Activated CD8-positive, alpha-beta memory T cell treated with anti-CD3 and anti-CD28 coated beads for 24 hours (primary cell): ENCODE data around the gene MIGA1.
"Not testable (repeated sequence)": the region's sequence is repeated elsewhere in the genome, so short reads cannot be mapped to it uniquely, and the experiment has no call there.

Source experiments
- DNase-seq: peaks from one replicate; pipeline ENCODE4 v3.0.0-alpha.2; 2020

Gene MIGA1

GRCh38 chr1:77797991-77798390 lies 18.5 kb downstream of the MIGA1 start:
- DNase-seq = no peak

GRCh38 chr1:77802026-77802425 lies 22.6 kb downstream of the MIGA1 start:
- DNase-seq = no peak

GRCh38 chr1:77803371-77803770 lies 23.9 kb downstream of the MIGA1 start:
- DNase-seq = no peak

GRCh38 chr1:77809787-77810462 lies 30.5 kb downstream of the MIGA1 start:
- not testable (repeated sequence) for DNase-seq

GRCh38 chr1:77811589-77811988 lies 32.1 kb downstream of the MIGA1 start:
- DNase-seq = not testable (repeated sequence)

- DNase-seq = no peak
Measured at GRCh38 chr1:77817368-77818209, 38.1 kb downstream of the MIGA1 start.

- DNase-seq = no peak
Measured at GRCh38 chr1:77820121-77820520, 40.7 kb downstream of the MIGA1 start.

- DNase-seq = no peak
Measured at GRCh38 chr1:77824079-77824478, 44.6 kb downstream of the MIGA1 start.

- DNase-seq = no peak
Measured at GRCh38 chr1:77824694-77825093, 45.2 kb downstream of the MIGA1 start.

- DNase-seq = no peak
Measured at GRCh38 chr1:77825131-77825709, 45.8 kb downstream of the MIGA1 start.

- not testable (repeated sequence) for DNase-seq
Measured at GRCh38 chr1:77826851-77827250, 47.4 kb downstream of the MIGA1 start.

GRCh38 chr1:77828098-77828497 lies 48.6 kb downstream of the MIGA1 start:
- DNase-seq = no peak

GRCh38 chr1:77829851-77830250 lies 50.4 kb downstream of the MIGA1 start:
- DNase-seq = no peak

- no peak for DNase-seq
Measured at GRCh38 chr1:77830946-77831345, 51.5 kb downstream of the MIGA1 start.

- DNase-seq = no peak
Measured at GRCh38 chr1:77831566-77831965, 52.1 kb downstream of the MIGA1 start.

GRCh38 chr1:77831976-77832711 lies 52.7 kb downstream of the MIGA1 start:
- DNase-seq = no peak

- DNase-seq = no peak
Measured at GRCh38 chr1:77832901-77833300, 53.5 kb downstream of the MIGA1 start.

GRCh38 chr1:77833521-77834100 lies 54.2 kb downstream of the MIGA1 start:
- no peak for DNase-seq

GRCh38 chr1:77834771-77835334 lies 55.4 kb downstream of the MIGA1 start:
- DNase-seq = no peak

GRCh38 chr1:77841574-77841973 lies 62.1 kb downstream of the MIGA1 start:
- DNase-seq = no peak

GRCh38 chr1:77845951-77846350 lies 66.5 kb downstream of the MIGA1 start:
- DNase-seq = no peak

- no peak for DNase-seq
Measured at GRCh38 chr1:77846966-77847365, 67.5 kb downstream of the MIGA1 start.
